Right atrium auricular region (tissue), 2 donors: Measurements from ENCODE around the gene SNX19. TPM values are rescaled to one million over a fixed set of nuclear protein-coding genes. Genes with fewer than 3 reads are reported as not detected.
"Not testable (repeated sequence)": the region's sequence is repeated elsewhere in the genome, so short reads cannot be mapped to it uniquely, and the experiment has no call there.

Source experiments
- DNase-seq: peaks from one replicate; pipeline ENCODE4 v3.0.0-alpha.2; 2019; ENCODE audit warnings: low spot score
- H3K27ac ChIP-seq, 2 donors: fragments of 200-600 bp; sonication (generic); 1 replicate in 1 of 2; 2 replicates in 1 of 2; pipeline ENCODE4 v1.5.1; 2016 to 2019
- H3K27me3 ChIP-seq, 2 donors: fragments of 200-600 bp; sonication (generic); one replicate each; pipeline versions ENCODE4 v1.5.1 to v1.6.0; 2017 to 2019
- H3K36me3 ChIP-seq: fragments of 200-600 bp; sonication (generic); one replicate; pipeline ENCODE4 v1.5.1; 2016
- H3K4me1 ChIP-seq, 2 donors: fragments of 200-600 bp; sonication (generic); one replicate each; pipeline versions ENCODE4 v1.5.1 to v1.6.0; 2017 to 2019
- H3K4me3 ChIP-seq, 2 donors: fragments of 200-600 bp; sonication (generic); 1 replicate in 1 of 2; 2 replicates in 1 of 2; pipeline ENCODE4 v1.5.1; 2017 to 2019; ENCODE audit warnings: mild to moderate bottlenecking in 1 of 2, moderate library complexity in 1 of 2
- H3K9me3 ChIP-seq, 2 donors: fragments of 200-600 bp; sonication (generic); one replicate each; pipeline ENCODE4 v1.5.1; 2019
- CTCF ChIP-seq, 2 donors: fragments of 200-600 bp; sonication (generic); IDR thresholded peaks; one replicate each; pipeline ENCODE4 v1.5.1; 2019; ENCODE audit warnings: antibody characterized with exemption in 2 of 2
- total RNA-seq, 2 donors: library from RNA; depleted of rRNA; stranded (reverse); fragments of >200 nt; gene quantifications; one replicate each; pipeline ENCODE4 v1.1.0, GENCODE V29; 2016

Gene SNX19
- total RNA-seq, 2 donors from 2014 or later, result 66.9 to 85.1 TPM

DNA sequence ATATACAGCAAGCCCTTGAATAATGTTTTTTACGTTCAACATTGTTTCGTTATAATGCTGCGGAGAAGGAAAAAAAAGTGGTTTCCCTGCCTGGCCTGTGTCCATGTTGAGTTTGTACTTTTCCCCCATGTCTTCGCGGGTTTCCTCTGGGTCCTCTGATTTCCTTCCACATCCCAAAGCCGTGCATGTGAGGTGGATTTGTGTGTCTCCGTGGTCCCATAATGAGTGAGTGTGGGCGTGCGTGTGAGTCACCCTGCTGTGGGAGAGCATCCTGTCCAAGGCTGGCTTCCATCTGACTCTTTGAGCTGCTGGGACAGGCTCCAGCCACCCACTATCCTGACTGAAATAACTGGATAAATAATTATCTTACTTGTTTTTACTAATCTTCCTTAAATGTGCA lies 29.6 kb upstream of the SNX19 start:
- no peak overlapping the region for H3K27ac ChIP-seq
- TF ChIP-seq CTCF (IDR thresholded peaks at IDR 0.05), result no peak
- no peak overlapping the region for H3K4me3 ChIP-seq
- H3K27me3 ChIP-seq, result no peaks in the 10 kb centered on the region
- DNase-seq, result no peak
- no peaks in the 10 kb centered on the region for H3K36me3 ChIP-seq
- H3K9me3 ChIP-seq, result no peaks in the 10 kb centered on the region
- no peaks in the 10 kb centered on the region for H3K4me1 ChIP-seq

GRCh38 chr11:130940706-130941105 lies 24.4 kb upstream of the SNX19 start:
- DNase-seq, result no peak
- Histone ChIP-seq H3K9me3 (no peaks in the 10 kb centered on the region), H3K4me1 (no peaks in the 10 kb centered on the region), H3K4me3 (no peak overlapping the region), H3K27ac (no peak overlapping the region), H3K27me3 (no peaks in the 10 kb centered on the region), H3K36me3 (no peaks in the 10 kb centered on the region)
- TF ChIP-seq CTCF (IDR thresholded peaks at IDR 0.05), result no peak

- Histone ChIP-seq H3K36me3 (no peaks in the 10 kb centered on the region), H3K9me3 (no peaks in the 10 kb centered on the region)
Measured at GRCh38 chr11:130937051-130937450, 20.8 kb upstream of the SNX19 start.

GRCh38 chr11:130932086-130932712 lies 15.9 kb upstream of the SNX19 start:
- DNase-seq, result no peak
- TF ChIP-seq CTCF (IDR thresholded peaks at IDR 0.05), result no peak

More at GRCh38 chr11:130937051-130937450, 20.8 kb upstream of the SNX19 start:
- DNase-seq, result no peak
- no peak for TF ChIP-seq CTCF (IDR thresholded peaks at IDR 0.05)
- H3K27me3 ChIP-seq, result no peaks in the 10 kb centered on the region
- H3K27ac ChIP-seq, result no peak overlapping the region
- H3K4me1 ChIP-seq, result no peaks in the 10 kb centered on the region
- H3K4me3 ChIP-seq, result no peak overlapping the region

DNA sequence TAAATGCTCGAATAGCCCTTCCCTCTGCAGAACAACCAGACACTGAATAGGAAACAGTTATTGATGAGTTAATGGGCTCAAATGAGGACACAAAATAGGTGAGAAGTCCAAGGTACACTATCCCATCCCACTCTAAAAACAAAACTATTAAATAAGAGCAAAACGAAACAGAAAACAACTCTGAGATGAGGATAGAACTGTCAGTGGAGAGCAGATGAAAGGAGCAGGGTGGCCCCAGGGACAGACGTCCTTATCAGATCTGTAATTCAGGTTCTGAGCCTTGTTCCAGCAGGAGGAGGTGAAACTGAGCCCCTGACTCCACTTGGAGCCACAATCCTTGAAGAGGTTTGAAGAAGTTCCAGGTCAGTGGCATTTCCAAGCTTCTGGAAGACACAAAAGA lies 8.5 kb upstream of the SNX19 start:
- no peaks in the 10 kb centered on the region for H3K27me3 ChIP-seq
- no peak overlapping the region for H3K27ac ChIP-seq
- no peak for DNase-seq
- no peaks in the 10 kb centered on the region for H3K4me1 ChIP-seq
- TF ChIP-seq CTCF (IDR thresholded peaks at IDR 0.05), result no peak
- H3K4me3 ChIP-seq, result no peak overlapping the region
- no peaks in the 10 kb centered on the region for H3K9me3 ChIP-seq
- H3K36me3 ChIP-seq, result no peaks in the 10 kb centered on the region

More at GRCh38 chr11:130932086-130932712, 15.9 kb upstream of the SNX19 start:
- Histone ChIP-seq H3K4me1 (no peaks in the 10 kb centered on the region), H3K4me3 (no peak overlapping the region), H3K36me3 (no peaks in the 10 kb centered on the region), H3K9me3 (no peaks in the 10 kb centered on the region), H3K27me3 (no peaks in the 10 kb centered on the region), H3K27ac (no peak overlapping the region)

GRCh38 chr11:130920612-130921011 lies 4.3 kb upstream of the SNX19 start:
- not testable (repeated sequence) for H3K27me3 ChIP-seq, DNase-seq, H3K4me3 ChIP-seq, H3K27ac ChIP-seq, H3K4me1 ChIP-seq, H3K9me3 ChIP-seq, H3K36me3 ChIP-seq
